SK-N-SH (cell line): Measurements from ENCODE around the gene UGP2. TPM values are rescaled to one million over a fixed set of nuclear protein-coding genes. Genes with fewer than 3 reads are reported as not detected.

ENCODE experiments used
- CTCF ChIA-PET: fragments of 300-600, 350-600 bp; formaldehyde crosslinking; extraction: SDS; loops from one replicate; lab custom pipeline; 2021; lab: Yijun Ruan, JAX
- POLR2A ChIA-PET: fragments of 350-600 bp; sonication (Branson Sonifier 250); formaldehyde crosslinking; extraction: SDS; loops from one replicate; lab custom pipeline; 2020; ENCODE audit warnings: antibody characterized with exemption, inconsistent platforms; lab: Yijun Ruan, JAX
- DNase-seq: peaks from one replicate; pipeline ENCODE4 v3.0.0; 2012
- H2AFZ ChIP-seq: fragments of 200-600 bp; sonication (generic); 2 replicates; pipeline ENCODE4 v1.8.1; 2016; ENCODE audit warnings: antibody characterized with exemption, mild to moderate bottlenecking, low read depth
- H3F3A ChIP-seq: fragments of 200-600 bp; sonication (generic); replicated peaks from 2 replicates; pipeline ENCODE3; 2016; ENCODE audit warnings: antibody characterized with exemption, mild to moderate bottlenecking; ENCODE audit not compliant: insufficient read depth
- H3K27ac ChIP-seq, 2 experiments: fragments of 200-500 bp in 1 of 2; fragments of 200-600 bp in 1 of 2; sonication (Bioruptor generic) in 1 of 2; sonication (generic), shearing (Covaris generic) in 1 of 2; 2 replicates each; pipeline versions ENCODE4 v1.5.1 to v1.6.1; 2014 to 2016; ENCODE audit warnings: low read depth in 2 of 2, inconsistent platforms in 1 of 2, low read length in 1 of 2, mild to moderate bottlenecking in 1 of 2, mixed read lengths in 1 of 2
- H3K27me3 ChIP-seq: fragments of 200-600 bp; sonication (generic), shearing (Covaris generic); 2 replicates; pipeline ENCODE4 v1.6.1; 2016; ENCODE audit warnings: mixed run types; ENCODE audit not compliant: insufficient read depth
- H3K36me3 ChIP-seq, 2 experiments: fragments of 200-500 bp in 1 of 2; fragments of 200-600 bp in 1 of 2; sonication (Bioruptor generic) in 1 of 2; sonication (generic) in 1 of 2; replicated peaks in 1 of 2; 2 replicates each; pipeline versions ENCODE3 to v1.5.1; 2014 to 2016; ENCODE audit warnings: low read length in 1 of 2, mild to moderate bottlenecking in 1 of 2; ENCODE audit not compliant: insufficient read depth in 2 of 2, control insufficient read depth in 1 of 2
- H3K4me1 ChIP-seq, 2 experiments: fragments of 200-500 bp in 1 of 2; fragments of 200-600 bp in 1 of 2; sonication (Bioruptor generic) in 1 of 2; sonication (generic), shearing (Covaris generic) in 1 of 2; 2 replicates each; pipeline versions ENCODE4 v1.5.1 to v1.6.1; 2014 to 2016; ENCODE audit warnings: low read depth in 1 of 2, low read length in 1 of 2, mixed run types in 1 of 2; ENCODE audit not compliant: insufficient read depth in 2 of 2, control insufficient read depth in 1 of 2
- H3K4me2 ChIP-seq: fragments of 200-600 bp; sonication (generic), shearing (Covaris generic); 2 replicates; pipeline ENCODE4 v1.6.1; 2017; ENCODE audit warnings: mixed run types
- H3K4me3 ChIP-seq, 2 experiments: fragments of 200-500 bp in 1 of 2; fragments of 200-600 bp in 1 of 2; sonication (Bioruptor generic) in 1 of 2; sonication (generic), shearing (Covaris generic) in 1 of 2; 2 replicates each; pipeline versions ENCODE4 v1.5.1 to v1.8.1; 2014 to 2016; ENCODE audit warnings: low read depth in 2 of 2, inconsistent platforms in 1 of 2, low read length in 1 of 2, mild to moderate bottlenecking in 1 of 2, mixed read lengths in 1 of 2, moderate library complexity in 1 of 2
- H3K79me2 ChIP-seq: fragments of 200-600 bp; sonication (generic); 2 replicates; pipeline ENCODE4 v1.8.1; 2017; ENCODE audit warnings: mild to moderate bottlenecking; ENCODE audit not compliant: insufficient read depth
- H3K9ac ChIP-seq: fragments of 200-600 bp; sonication (generic); 2 replicates; pipeline ENCODE4 v1.6.1; 2017; ENCODE audit warnings: mixed run types
- H3K9me2 ChIP-seq: fragments of 200-600 bp; sonication (generic); 2 replicates; pipeline ENCODE4 v1.6.1; 2017; ENCODE audit warnings: mixed run types
- H3K9me3 ChIP-seq: fragments of 200-600 bp; sonication (generic); 2 replicates; pipeline ENCODE4 v1.6.1; 2017; ENCODE audit warnings: mixed run types, mild to moderate bottlenecking, moderate library complexity
- H4K20me1 ChIP-seq: fragments of 200-600 bp; sonication (generic); 2 replicates; pipeline ENCODE4 v1.6.1; 2017; ENCODE audit warnings: mild to moderate bottlenecking, mixed run types; ENCODE audit not compliant: insufficient read depth
- CHD2 ChIP-seq: fragments of 150-350 bp; IDR thresholded peaks from 2 replicates; pipeline ENCODE4 v1.6.1; 2018; ENCODE audit warnings: low read length; ENCODE audit not compliant: partially characterized antibody
- CTCF ChIP-seq: fragments of 200-600 bp; sonication (generic); IDR thresholded peaks from 2 replicates; pipeline ENCODE4 v1.6.1; 2017; ENCODE audit warnings: antibody characterized with exemption, mild to moderate bottlenecking, moderate library complexity
- FOXM1 ChIP-seq: IDR thresholded peaks from 2 replicates; pipeline ENCODE4 v1.4.0; 2012; ENCODE audit warnings: low read depth, mild to moderate bottlenecking
- IRF3 ChIP-seq: fragments of 150-350 bp; IDR thresholded peaks from 2 replicates; pipeline ENCODE4 v1.6.1; 2016; ENCODE audit warnings: mild to moderate bottlenecking, low read depth, low read length
- JUND ChIP-seq: IDR thresholded peaks from 2 replicates; pipeline ENCODE4 v1.4.0; 2012
- MXI1 ChIP-seq: IDR thresholded peaks from 2 replicates; pipeline ENCODE4 v1.6.1; 2012; ENCODE audit warnings: mild to moderate bottlenecking, low read depth, low read length, improper control_type of control experiment
- RAD21 ChIP-seq: IDR thresholded peaks from 2 replicates; pipeline ENCODE4 v1.6.1; 2012; ENCODE audit warnings: mild to moderate bottlenecking, low read length
- RCOR1 ChIP-seq: fragments of 150-350 bp; IDR thresholded peaks from 2 replicates; pipeline ENCODE4 v1.6.1; 2017; ENCODE audit warnings: antibody characterized with exemption, low read length
- TAF1 ChIP-seq: IDR thresholded peaks from 2 replicates; pipeline ENCODE4 v1.6.1; 2012; ENCODE audit warnings: low read depth, mild to moderate bottlenecking, low read length, moderate library complexity, borderline replicate concordance
- TEAD4 ChIP-seq: IDR thresholded peaks from 2 replicates; pipeline ENCODE4 v1.4.0; 2012; ENCODE audit warnings: mild to moderate bottlenecking, borderline replicate concordance; ENCODE audit not compliant: insufficient read depth
- WGBS: methylation state at CpG from one replicate; pipeline ENCODE4 v1.1.6; 2017; ENCODE audit warnings: low lambda C conversion rate; 5-methylcytosine and 5-hydroxymethylcytosine counted together
- polyA plus RNA-seq, 3 experiments: library from polyadenylated mRNA; depleted of rRNA; stranded (reverse); fragments of >200 nt; gene quantifications; 2 replicates each; pipeline ENCODE4 v1.2.3, GENCODE V29; 2012
- TF ChIP-seq, protein P1 (sequence below): IDR thresholded peaks from 2 replicates; pipeline ENCODE4 v1.4.0; 2012; ENCODE audit warnings: low read depth, borderline replicate concordance
- TF ChIP-seq, protein P2 (sequence below): IDR thresholded peaks from 2 replicates; pipeline ENCODE4 v1.4.0; 2012; ENCODE audit warnings: low read depth
- TF ChIP-seq, protein P3 (sequence below): IDR thresholded peaks from 2 replicates; pipeline ENCODE4 v1.6.1; 2012; ENCODE audit warnings: mild to moderate bottlenecking, low read depth, low read length, moderate library complexity

UGP2 gene
- polyA plus RNA-seq, 1 of the 3 experiments (the other 2 are of a cell fraction): 30.1 TPM

- CTCF ChIA-PET: interaction anchor here (1.0 to 1.9 kb wide), 4 partner anchors 8 to 141 kb away, joined by 3 to 6 read pairs (median 4); no protein-coding TSS in a partner anchor
Observed at GRCh38 chr2:63840081-63840784, 1.5 kb upstream of the UGP2 start.

GRCh38 chr2:63840785-63841253 is 877 bp upstream of the UGP2 start:
- peak overlapping the region; percentile 80 to 96 for H3K4me3 ChIP-seq
- peak; percentile 94 for DNase-seq
- no peaks in the 10 kb centered on the region for H3K9me3 ChIP-seq
- ChIA-PET CTCF (interaction anchor here (1.0 to 2.4 kb wide), 5 partner anchors 9 to 149 kb away, joined by 3 to 8 read pairs (median 4); no protein-coding TSS in a partner anchor), POLR2A (interaction anchor here (1.0 kb wide), 1 partner anchor 178 kb away, joined by 3 read pairs; no protein-coding TSS in a partner anchor)
- H3K4me1 ChIP-seq: peaks cover under 1 to 18% of the 10 kb centered on the region in 2 experiments
- WGBS: under 1% methylated on average over 32 of the region's 34 CpGs
- peaks cover 18% of the 10 kb centered on the region; the same call in 1 of the 2 replicates for H4K20me1 ChIP-seq
- H3K4me2 ChIP-seq: peak overlapping the region; percentile 80
- H2AFZ ChIP-seq: peak overlapping the region; percentile 80
- peaks cover 10% of the 10 kb centered on the region for H3F3A ChIP-seq
- no peaks in the 10 kb centered on the region for H3K9me2 ChIP-seq
- H3K36me3 ChIP-seq: no peaks in the 10 kb centered on the region
- no peaks in the 10 kb centered on the region for H3K27me3 ChIP-seq
- H3K79me2 ChIP-seq: peaks cover 42% of the 10 kb centered on the region
- H3K27ac ChIP-seq: peak overlapping the region; percentile 92
- H3K9ac ChIP-seq: peak overlapping the region; percentile 95
- TF ChIP-seq RAD21: no peak
- TF ChIP-seq RCOR1: peak; percentile 46; the same call in 1 of the 2 replicates
- TF ChIP-seq JUND: no peak
- peak; percentile 90 for TF ChIP-seq TAF1
- TF ChIP-seq CHD2: peak; percentile 97
- peak; percentile 94 for TF ChIP-seq IRF3
- no peak for TF ChIP-seq CTCF
- TF ChIP-seq MXI1: no peak; the same call in 1 of the 2 replicates
- TF ChIP-seq, protein P1, sequence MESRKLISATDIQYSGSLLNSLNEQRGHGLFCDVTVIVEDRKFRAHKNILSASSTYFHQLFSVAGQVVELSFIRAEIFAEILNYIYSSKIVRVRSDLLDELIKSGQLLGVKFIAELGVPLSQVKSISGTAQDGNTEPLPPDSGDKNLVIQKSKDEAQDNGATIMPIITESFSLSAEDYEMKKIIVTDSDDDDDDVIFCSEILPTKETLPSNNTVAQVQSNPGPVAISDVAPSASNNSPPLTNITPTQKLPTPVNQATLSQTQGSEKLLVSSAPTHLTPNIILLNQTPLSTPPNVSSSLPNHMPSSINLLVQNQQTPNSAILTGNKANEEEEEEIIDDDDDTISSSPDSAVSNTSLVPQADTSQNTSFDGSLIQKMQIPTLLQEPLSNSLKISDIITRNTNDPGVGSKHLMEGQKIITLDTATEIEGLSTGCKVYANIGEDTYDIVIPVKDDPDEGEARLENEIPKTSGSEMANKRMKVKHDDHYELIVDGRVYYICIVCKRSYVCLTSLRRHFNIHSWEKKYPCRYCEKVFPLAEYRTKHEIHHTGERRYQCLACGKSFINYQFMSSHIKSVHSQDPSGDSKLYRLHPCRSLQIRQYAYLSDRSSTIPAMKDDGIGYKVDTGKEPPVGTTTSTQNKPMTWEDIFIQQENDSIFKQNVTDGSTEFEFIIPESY: 0 out of 2 replicates have a peak, but pooled peaks have one; percentile 26
- TF ChIP-seq FOXM1: no peak
- TF ChIP-seq, protein P2, sequence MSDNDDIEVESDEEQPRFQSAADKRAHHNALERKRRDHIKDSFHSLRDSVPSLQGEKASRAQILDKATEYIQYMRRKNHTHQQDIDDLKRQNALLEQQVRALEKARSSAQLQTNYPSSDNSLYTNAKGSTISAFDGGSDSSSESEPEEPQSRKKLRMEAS: peak; percentile 63; the same call in 1 of the 2 replicates

More at GRCh38 chr2:63840081-63840784, 1.5 kb upstream of the UGP2 start:
- peak overlapping the region; percentile 39; the same call in 1 of the 2 replicates for H2AFZ ChIP-seq
- no peaks in the 10 kb centered on the region for H3K36me3 ChIP-seq
- no peaks in the 10 kb centered on the region for H3K9me3 ChIP-seq
- H3K79me2 ChIP-seq: peaks cover 36% of the 10 kb centered on the region
- TF ChIP-seq TEAD4 (no peak), MXI1 (peak; percentile 38; the same call in 1 of the 2 replicates)
- TF ChIP-seq, protein P3, sequence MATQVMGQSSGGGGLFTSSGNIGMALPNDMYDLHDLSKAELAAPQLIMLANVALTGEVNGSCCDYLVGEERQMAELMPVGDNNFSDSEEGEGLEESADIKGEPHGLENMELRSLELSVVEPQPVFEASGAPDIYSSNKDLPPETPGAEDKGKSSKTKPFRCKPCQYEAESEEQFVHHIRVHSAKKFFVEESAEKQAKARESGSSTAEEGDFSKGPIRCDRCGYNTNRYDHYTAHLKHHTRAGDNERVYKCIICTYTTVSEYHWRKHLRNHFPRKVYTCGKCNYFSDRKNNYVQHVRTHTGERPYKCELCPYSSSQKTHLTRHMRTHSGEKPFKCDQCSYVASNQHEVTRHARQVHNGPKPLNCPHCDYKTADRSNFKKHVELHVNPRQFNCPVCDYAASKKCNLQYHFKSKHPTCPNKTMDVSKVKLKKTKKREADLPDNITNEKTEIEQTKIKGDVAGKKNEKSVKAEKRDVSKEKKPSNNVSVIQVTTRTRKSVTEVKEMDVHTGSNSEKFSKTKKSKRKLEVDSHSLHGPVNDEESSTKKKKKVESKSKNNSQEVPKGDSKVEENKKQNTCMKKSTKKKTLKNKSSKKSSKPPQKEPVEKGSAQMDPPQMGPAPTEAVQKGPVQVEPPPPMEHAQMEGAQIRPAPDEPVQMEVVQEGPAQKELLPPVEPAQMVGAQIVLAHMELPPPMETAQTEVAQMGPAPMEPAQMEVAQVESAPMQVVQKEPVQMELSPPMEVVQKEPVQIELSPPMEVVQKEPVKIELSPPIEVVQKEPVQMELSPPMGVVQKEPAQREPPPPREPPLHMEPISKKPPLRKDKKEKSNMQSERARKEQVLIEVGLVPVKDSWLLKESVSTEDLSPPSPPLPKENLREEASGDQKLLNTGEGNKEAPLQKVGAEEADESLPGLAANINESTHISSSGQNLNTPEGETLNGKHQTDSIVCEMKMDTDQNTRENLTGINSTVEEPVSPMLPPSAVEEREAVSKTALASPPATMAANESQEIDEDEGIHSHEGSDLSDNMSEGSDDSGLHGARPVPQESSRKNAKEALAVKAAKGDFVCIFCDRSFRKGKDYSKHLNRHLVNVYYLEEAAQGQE: no peak
- peak; percentile 64 for DNase-seq
- H3K27me3 ChIP-seq: no peaks in the 10 kb centered on the region
- peak overlapping the region; percentile 80 to 96 for H3K4me3 ChIP-seq
- H3K9me2 ChIP-seq: no peaks in the 10 kb centered on the region
- peak overlapping the region; percentile 80 for H3K4me2 ChIP-seq
- peaks cover 10% of the 10 kb centered on the region for H3F3A ChIP-seq
- peaks cover 17% of the 10 kb centered on the region; the same call in 1 of the 2 replicates for H4K20me1 ChIP-seq
- H3K27ac ChIP-seq: peak overlapping the region; percentile 88 to 92
- POLR2A ChIA-PET: interaction anchor here (0.5 kb wide), 1 partner anchor 21 kb away, joined by 3 read pairs; no protein-coding TSS in a partner anchor
- peaks cover 0 to 17% of the 10 kb centered on the region in 2 experiments; a peak in 3 of 4 replicates for H3K4me1 ChIP-seq
- peak overlapping the region; percentile 95; the same call in 1 of the 2 replicates for H3K9ac ChIP-seq
- 39% methylated on average over 22 of the region's 24 CpGs for WGBS
